Measurements from ENCODE around the gene ELN. TPM values are rescaled to one million over a fixed set of nuclear protein-coding genes. Genes with fewer than 3 reads are reported as not detected.

The ELN gene
- total RNA-seq, 4 donors from 2014 or later = 5.3 to 14.8 (median 6.9) TPM

DNA sequence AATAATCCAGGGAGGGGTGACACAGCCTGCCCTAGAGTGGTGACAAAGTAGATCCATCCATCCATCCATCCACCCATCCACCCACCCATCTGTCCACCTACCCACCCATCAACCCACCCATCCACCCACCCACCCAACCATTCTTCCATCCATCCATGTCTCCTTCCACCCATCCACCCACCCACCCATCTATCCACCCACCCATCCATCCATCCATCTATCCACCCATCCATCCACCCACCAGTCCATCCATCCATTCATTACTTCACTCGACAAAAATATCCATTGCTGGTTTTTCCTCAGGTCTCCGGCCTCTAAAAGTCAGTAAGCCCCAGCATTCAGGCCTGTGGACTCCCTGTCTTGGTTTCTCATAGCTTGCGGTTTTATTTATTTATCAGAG is 43.1 kb downstream of the ELN start:
- ATAC-seq (no peak), DNase-seq (no peak)
- intact Hi-C loops (cut with DNase I; ENCODE audit: low total_unique reads) = no loop called here
- Histone ChIP-seq H3K27ac (no peak overlapping the region), H3K4me3 (no peak overlapping the region), H3K4me1 (no peaks in the 10 kb centered on the region), H3K9me3 (no peaks in the 10 kb centered on the region), H3K36me3 (no peaks in the 10 kb centered on the region), H3K27me3 (no peaks in the 10 kb centered on the region)
- no peak for TF ChIP-seq POLR2A (IDR thresholded peaks at IDR 0.05)
- TF ChIP-seq, protein P1, sequence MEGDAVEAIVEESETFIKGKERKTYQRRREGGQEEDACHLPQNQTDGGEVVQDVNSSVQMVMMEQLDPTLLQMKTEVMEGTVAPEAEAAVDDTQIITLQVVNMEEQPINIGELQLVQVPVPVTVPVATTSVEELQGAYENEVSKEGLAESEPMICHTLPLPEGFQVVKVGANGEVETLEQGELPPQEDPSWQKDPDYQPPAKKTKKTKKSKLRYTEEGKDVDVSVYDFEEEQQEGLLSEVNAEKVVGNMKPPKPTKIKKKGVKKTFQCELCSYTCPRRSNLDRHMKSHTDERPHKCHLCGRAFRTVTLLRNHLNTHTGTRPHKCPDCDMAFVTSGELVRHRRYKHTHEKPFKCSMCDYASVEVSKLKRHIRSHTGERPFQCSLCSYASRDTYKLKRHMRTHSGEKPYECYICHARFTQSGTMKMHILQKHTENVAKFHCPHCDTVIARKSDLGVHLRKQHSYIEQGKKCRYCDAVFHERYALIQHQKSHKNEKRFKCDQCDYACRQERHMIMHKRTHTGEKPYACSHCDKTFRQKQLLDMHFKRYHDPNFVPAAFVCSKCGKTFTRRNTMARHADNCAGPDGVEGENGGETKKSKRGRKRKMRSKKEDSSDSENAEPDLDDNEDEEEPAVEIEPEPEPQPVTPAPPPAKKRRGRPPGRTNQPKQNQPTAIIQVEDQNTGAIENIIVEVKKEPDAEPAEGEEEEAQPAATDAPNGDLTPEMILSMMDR (IDR thresholded peaks at IDR 0.05 in 4 of 5, conservative IDR thresholded peaks at IDR 0.05 in 1 of 5) = no peak
- in situ Hi-C loops (cut with MboI; ENCODE audit: low sequenced_read_pairs in 4 of 4) = loop anchor here in 1 of 4 donors (25.0 kb wide), 1 partner anchor 316 kb away; no protein-coding TSS in a partner anchor

GRCh38 chr7:74074770-74075169 is 46.8 kb downstream of the ELN start:
- intact Hi-C loops (cut with DNase I; ENCODE audit: low total_unique reads) = no loop called here
- no peak for DNase-seq
- Histone ChIP-seq H3K27me3 (no peaks in the 10 kb centered on the region), H3K4me3 (no peak overlapping the region), H3K4me1 (no peaks in the 10 kb centered on the region), H3K27ac (no peak overlapping the region), H3K36me3 (no peaks in the 10 kb centered on the region), H3K9me3 (no peaks in the 10 kb centered on the region)
- ATAC-seq = no peak
- TF ChIP-seq, protein P1 (IDR thresholded peaks at IDR 0.05 in 4 of 5, conservative IDR thresholded peaks at IDR 0.05 in 1 of 5) = no peak
- TF ChIP-seq POLR2A (IDR thresholded peaks at IDR 0.05) = no peak
- in situ Hi-C loops (cut with MboI; ENCODE audit: low sequenced_read_pairs in 4 of 4) = loop anchor here in 1 of 4 donors (25.0 kb wide), 1 partner anchor 313 kb away; no protein-coding TSS in a partner anchor

DNA sequence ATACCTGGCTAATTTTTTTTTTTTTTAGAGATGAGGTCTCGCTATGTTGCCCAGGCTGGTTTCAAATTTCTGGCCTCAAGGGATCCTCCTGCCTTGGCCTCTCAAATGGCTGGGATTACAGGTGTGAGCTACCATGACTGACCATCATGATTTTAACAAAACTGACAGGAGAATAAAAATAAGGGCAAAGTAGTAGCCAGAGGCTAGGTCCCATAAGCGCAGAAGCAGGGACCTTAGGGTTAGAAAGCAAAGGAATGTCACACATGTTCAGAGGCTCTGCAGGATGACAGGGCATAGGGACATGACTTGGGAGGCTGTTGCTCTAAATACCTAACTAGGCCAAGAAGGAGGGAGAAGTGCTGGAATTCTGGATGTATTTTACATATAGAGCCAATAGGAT is 50.5 kb downstream of the ELN start:
- intact Hi-C loops (cut with DNase I; ENCODE audit: low total_unique reads) (no loop called here), in situ Hi-C loops (cut with MboI; ENCODE audit: low sequenced_read_pairs in 4 of 4) (no loop called here)
- Histone ChIP-seq H3K9me3 (no peaks in the 10 kb centered on the region), H3K4me1 (peaks cover 5% of the 10 kb centered on the region in 2 donors), H3K36me3 (no peaks in the 10 kb centered on the region), H3K27me3 (no peaks in the 10 kb centered on the region), H3K4me3 (no peak overlapping the region), H3K27ac (peak overlapping the region in 2 of 4 donors; percentile 24 to 66)
- no peak for DNase-seq
- no peak for ATAC-seq
- TF ChIP-seq, protein P1 (IDR thresholded peaks at IDR 0.05 in 4 of 5, conservative IDR thresholded peaks at IDR 0.05 in 1 of 5) = no peak
- no peak for TF ChIP-seq POLR2A (IDR thresholded peaks at IDR 0.05)

DNA sequence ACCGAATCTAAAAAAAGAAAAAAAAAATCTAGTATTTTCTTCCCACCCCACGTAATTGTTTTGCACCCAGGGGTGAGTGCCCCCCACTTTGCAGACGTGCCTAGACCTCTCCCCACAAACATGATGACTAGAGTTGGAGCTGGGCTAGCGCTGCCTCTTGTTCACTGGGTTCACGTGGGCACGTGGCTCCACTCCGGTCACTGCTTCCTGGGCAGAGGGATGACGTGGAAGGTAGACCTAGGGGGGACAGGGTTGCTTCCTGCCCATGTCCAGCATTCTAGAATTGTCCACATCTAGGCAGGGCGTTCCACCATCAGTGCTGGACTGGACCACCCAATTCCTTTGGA is 54.8 kb downstream of the ELN start:
- Histone ChIP-seq H3K4me1 (peaks cover 17 to 21% of the 10 kb centered on the region in 2 donors), H3K36me3 (peaks cover 0 to 22% of the 10 kb centered on the region in 2 donors), H3K27ac (peak overlapping the region in 1 of 4 donors; percentile 49), H3K27me3 (no peaks in the 10 kb centered on the region), H3K9me3 (no peaks in the 10 kb centered on the region), H3K4me3 (no peak overlapping the region)
- ATAC-seq (no peak), DNase-seq (no peak)
- in situ Hi-C loops (cut with MboI; ENCODE audit: low sequenced_read_pairs in 4 of 4) = loop anchor here in 1 of 4 donors (10.0 kb wide), 1 partner anchor 92 kb away; the partner anchor contains the start of gene EIF4H
- TF ChIP-seq, protein P1 (IDR thresholded peaks at IDR 0.05 in 4 of 5, conservative IDR thresholded peaks at IDR 0.05 in 1 of 5) = no peak
- no peak for TF ChIP-seq POLR2A (IDR thresholded peaks at IDR 0.05)
- intact Hi-C loops (cut with DNase I; ENCODE audit: low total_unique reads) = loop anchor here (5.0 to 10.0 kb wide), 2 partner anchors 90 to 172 kb away; partner anchors contain the start of genes EIF4H and RFC2
